ENCODE measurements around the gene OAS3.

GRCh38 chr12:112977139-112977538 lies 38.9 kb downstream of the OAS3 start:
- no peak for TF ChIP-seq CTCF (conservative IDR thresholded peaks at IDR 0.05; ENCODE audit: low read depth, low read length)
- TF ChIP-seq EZH2 (IDR thresholded peaks at IDR 0.05; ENCODE audit: low read length, unreplicated experiment) = no peak
- no peak for TF ChIP-seq EZH2phosphoT487 (IDR thresholded peaks at IDR 0.05; ENCODE audit: borderline replicate concordance, low read length)
